ENCODE data around the gene ANKRD44.

ANKRD44 gene

DNA sequence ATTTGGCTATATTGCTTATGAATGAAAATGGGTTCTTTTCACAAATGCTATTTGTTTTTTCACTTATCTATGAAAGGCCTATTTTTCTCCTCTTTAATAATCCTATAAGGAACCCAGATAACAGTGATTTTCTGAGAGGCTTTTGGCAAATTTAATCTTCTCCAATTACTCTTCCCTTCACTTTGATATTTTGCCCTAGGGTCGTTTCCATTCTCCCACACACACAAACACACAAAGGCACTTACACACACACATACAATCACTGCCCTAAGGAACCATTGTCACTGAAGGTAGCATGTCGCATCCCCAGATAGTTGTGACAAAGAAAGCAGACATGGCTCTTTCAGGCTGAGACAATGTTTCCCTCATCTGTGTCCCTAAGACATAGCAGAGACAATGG is 213.9 kb downstream of the ANKRD44 start:
- TF ChIP-seq, protein P1, sequence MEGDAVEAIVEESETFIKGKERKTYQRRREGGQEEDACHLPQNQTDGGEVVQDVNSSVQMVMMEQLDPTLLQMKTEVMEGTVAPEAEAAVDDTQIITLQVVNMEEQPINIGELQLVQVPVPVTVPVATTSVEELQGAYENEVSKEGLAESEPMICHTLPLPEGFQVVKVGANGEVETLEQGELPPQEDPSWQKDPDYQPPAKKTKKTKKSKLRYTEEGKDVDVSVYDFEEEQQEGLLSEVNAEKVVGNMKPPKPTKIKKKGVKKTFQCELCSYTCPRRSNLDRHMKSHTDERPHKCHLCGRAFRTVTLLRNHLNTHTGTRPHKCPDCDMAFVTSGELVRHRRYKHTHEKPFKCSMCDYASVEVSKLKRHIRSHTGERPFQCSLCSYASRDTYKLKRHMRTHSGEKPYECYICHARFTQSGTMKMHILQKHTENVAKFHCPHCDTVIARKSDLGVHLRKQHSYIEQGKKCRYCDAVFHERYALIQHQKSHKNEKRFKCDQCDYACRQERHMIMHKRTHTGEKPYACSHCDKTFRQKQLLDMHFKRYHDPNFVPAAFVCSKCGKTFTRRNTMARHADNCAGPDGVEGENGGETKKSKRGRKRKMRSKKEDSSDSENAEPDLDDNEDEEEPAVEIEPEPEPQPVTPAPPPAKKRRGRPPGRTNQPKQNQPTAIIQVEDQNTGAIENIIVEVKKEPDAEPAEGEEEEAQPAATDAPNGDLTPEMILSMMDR (IDR thresholded peaks at IDR 0.05; ENCODE audit: control extremely low read depth, extremely low read depth, low read depth, missing control alignments) = no peak
- POLR2A ChIA-PET = no interaction called here
- CTCF ChIA-PET = interaction anchor here (1.1 to 4.8 kb wide), 3 partner anchors 10 to 72 kb away, joined by 3 to 27 read pairs (median 5); no protein-coding TSS in a partner anchor
- no peak for DNase-seq (ENCODE audit: extremely low spot score)

DNA sequence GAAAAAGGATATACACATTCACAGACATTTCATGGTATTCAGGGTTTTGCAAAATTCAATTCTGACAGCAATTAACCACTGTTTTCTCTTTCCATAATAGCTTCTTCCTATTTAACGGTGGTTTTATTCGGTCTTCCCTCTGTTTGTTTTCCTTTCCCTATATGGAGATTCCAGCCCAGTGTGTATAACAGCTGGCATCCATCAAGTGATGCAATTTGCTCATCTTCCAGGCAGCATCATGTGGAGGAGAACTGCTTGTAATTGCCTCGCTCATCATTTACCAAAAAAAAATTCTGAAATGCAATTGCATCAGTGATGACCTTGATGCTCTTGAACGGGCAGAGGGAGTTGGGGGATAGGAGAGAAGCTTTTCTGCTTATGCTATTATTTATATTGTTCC is 218.1 kb downstream of the ANKRD44 start:
- TF ChIP-seq, protein P1 (IDR thresholded peaks at IDR 0.05; ENCODE audit: control extremely low read depth, extremely low read depth, low read depth, missing control alignments) = no peak
- DNase-seq (ENCODE audit: extremely low spot score) = no peak
- CTCF ChIA-PET = interaction anchor here (1.2 kb wide), 1 partner anchor 341 kb away, joined by 3 read pairs; no protein-coding TSS in a partner anchor
- POLR2A ChIA-PET = no interaction called here

- ChIA-PET CTCF (interaction anchor here (2.5 kb wide), 1 partner anchor 23 kb away, joined by 13 read pairs; no protein-coding TSS in a partner anchor), POLR2A (no interaction called here)
- DNase-seq (ENCODE audit: extremely low spot score) = no peak
- TF ChIP-seq, protein P1 (IDR thresholded peaks at IDR 0.05; ENCODE audit: control extremely low read depth, extremely low read depth, low read depth, missing control alignments) = no peak
Observed at GRCh38 chr2:197090742-197091367, 219.7 kb downstream of the ANKRD44 start.

DNA sequence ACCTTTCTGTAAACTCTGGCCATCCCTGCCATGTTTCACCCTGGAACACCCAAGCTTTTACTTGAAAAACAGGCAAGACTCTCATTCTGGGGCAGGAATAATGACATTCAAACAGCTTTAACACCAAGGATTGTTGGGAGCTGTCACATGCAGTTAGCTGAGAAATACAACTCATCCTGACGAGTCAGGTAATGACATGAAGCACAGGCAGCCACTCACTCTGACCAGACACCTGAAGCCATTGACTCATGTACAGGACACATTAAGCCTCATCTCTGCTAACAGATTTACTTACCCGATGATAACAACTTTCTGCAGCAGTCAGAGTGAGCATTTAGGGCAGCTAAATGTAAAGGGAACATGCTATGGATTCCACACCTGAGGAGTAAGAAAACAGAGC is 220.9 kb downstream of the ANKRD44 start:
- POLR2A ChIA-PET = no interaction called here
- CTCF ChIA-PET = interaction anchor here (2.5 kb wide), 1 partner anchor 24 kb away, joined by 13 read pairs; no protein-coding TSS in a partner anchor
- TF ChIP-seq, protein P1 (IDR thresholded peaks at IDR 0.05; ENCODE audit: control extremely low read depth, extremely low read depth, low read depth, missing control alignments) = no peak
- DNase-seq (ENCODE audit: extremely low spot score) = no peak

DNA sequence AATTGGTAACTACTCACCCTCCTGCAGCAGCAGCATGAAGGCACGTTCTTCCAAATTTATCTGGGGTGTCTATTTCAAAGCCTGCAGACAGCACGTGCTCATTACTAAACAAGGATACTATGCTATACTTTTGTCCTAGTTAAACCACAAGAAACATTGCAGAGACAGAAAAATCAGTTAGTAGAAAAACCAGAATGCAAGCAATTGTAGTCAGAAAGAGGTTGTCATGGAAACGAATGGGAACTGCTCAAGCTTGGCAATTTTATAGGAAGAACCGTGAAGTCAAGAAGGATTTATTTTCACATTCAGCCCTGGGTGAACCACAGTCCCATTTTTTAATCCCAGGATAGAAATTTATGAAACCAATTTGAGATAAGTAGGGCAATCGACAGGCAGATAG is 221.9 kb downstream of the ANKRD44 start:
- POLR2A ChIA-PET = no interaction called here
- TF ChIP-seq, protein P1 (IDR thresholded peaks at IDR 0.05; ENCODE audit: control extremely low read depth, extremely low read depth, low read depth, missing control alignments) = no peak
- no peak for DNase-seq (ENCODE audit: extremely low spot score)
- CTCF ChIA-PET = no interaction called here

- ChIA-PET CTCF (interaction anchor here (1.1 to 2.5 kb wide), 7 partner anchors 10 to 335 kb away, joined by 3 to 11 read pairs (median 5); no protein-coding TSS in a partner anchor), POLR2A (interaction anchor here (0.5 kb wide), 1 partner anchor 65 kb away, joined by 3 read pairs; no protein-coding TSS in a partner anchor)
- peak; percentile 12 for DNase-seq (ENCODE audit: extremely low spot score)
- TF ChIP-seq, protein P1 (IDR thresholded peaks at IDR 0.05; ENCODE audit: control extremely low read depth, extremely low read depth, low read depth, missing control alignments) = no peak
Observed at GRCh38 chr2:197086500-197086899, 224.1 kb downstream of the ANKRD44 start.
